Naive B cell (primary cell): Measurements from ENCODE around the gene ID2. TPM values are rescaled to one million over a fixed set of nuclear protein-coding genes. Genes with fewer than 3 reads are reported as not detected.
A peak's percentile ranks its signal among the peaks of the same experiment; 100 is the strongest.

Experiments
- ATAC-seq, 2 donors: fragments of 150-1000 bp; cut with Tn5 transposase; 2 replicates each; pipeline ENCODE4 v1.10.0; 2021; ENCODE audit warnings: low read depth in 2 of 2, mild to moderate bottlenecking in 2 of 2, moderate library complexity in 2 of 2
- DNase-seq: peaks from one replicate; pipeline ENCODE4 v3.0.0; 2022
- H3K27ac Mint-ChIP-seq, 6 donors: one replicate each; pipeline ENCODE4 v1.8.0; 2020 to 2022; ENCODE audit warnings: mild to moderate bottlenecking in 6 of 6, mixed read lengths in 6 of 6, moderate library complexity in 5 of 6, inconsistent platforms in 2 of 6
- H3K27me3 Mint-ChIP-seq, 3 donors: one replicate each; pipeline ENCODE4 v1.8.0; 2021 to 2022; ENCODE audit warnings: mixed read lengths in 3 of 3, mild to moderate bottlenecking in 1 of 3
- H3K36me3 Mint-ChIP-seq, 2 donors: one replicate each; pipeline ENCODE4 v1.8.0; 2020 to 2022; ENCODE audit warnings: mixed read lengths in 2 of 2, inconsistent platforms in 1 of 2, mild to moderate bottlenecking in 1 of 2
- H3K4me1 Mint-ChIP-seq, 3 donors: one replicate each; pipeline ENCODE4 v1.8.0; 2020 to 2022; ENCODE audit warnings: mixed read lengths in 3 of 3, inconsistent platforms in 1 of 3, mild to moderate bottlenecking in 1 of 3, moderate library complexity in 1 of 3
- H3K4me3 Mint-ChIP-seq, 8 donors: one replicate each; pipeline ENCODE4 v1.8.0; 2020 to 2022; ENCODE audit warnings: mild to moderate bottlenecking in 8 of 8, mixed read lengths in 8 of 8, moderate library complexity in 8 of 8, inconsistent platforms in 2 of 8
- H3K9me3 Mint-ChIP-seq, 7 donors: one replicate each; pipeline ENCODE4 v1.8.0; 2020 to 2022; ENCODE audit warnings: mixed read lengths in 7 of 7, mild to moderate bottlenecking in 5 of 7, inconsistent platforms in 2 of 7, moderate library complexity in 1 of 7
- polyA plus RNA-seq, 6 donors: library from polyadenylated mRNA; unstranded; fragments of 300-500 nt; fragmentation: Illumina TruSeq; gene quantifications; one replicate each; pipeline ENCODE4 v1.2.3, GENCODE V29; 2021; ENCODE audit warnings: low read depth in 6 of 6

The ID2 gene
- polyA plus RNA-seq, 6 donors from 2014 or later: 3.2 to 9.4 (median 4.0) TPM

- Mint-ChIP-seq H3K27ac (peak overlapping the region in 4 of 6 donors; percentile 37 to 75 (median 46)), H3K36me3 (peaks cover 9 to 20% of the 10 kb centered on the region in 2 donors), H3K4me3 (peak overlapping the region; percentile 71 to 89 (median 77)), H3K27me3 (peaks cover 71 to 90% (median 75%) of the 10 kb centered on the region in 3 donors), H3K9me3 (peaks cover 7 to 41% (median 25%) of the 10 kb centered on the region in 7 donors), H3K4me1 (peaks cover 37 to 53% (median 37%) of the 10 kb centered on the region in 3 donors)
- no peak for ATAC-seq
- DNase-seq: peak; percentile 11
Observed at GRCh38 chr2:8677646-8678592, 3.9 kb upstream of the ID2 start.

GRCh38 chr2:8678731-8679566 lies 2.9 kb upstream of the ID2 start:
- Mint-ChIP-seq H3K4me1 (peaks cover 41 to 61% (median 45%) of the 10 kb centered on the region in 3 donors), H3K27me3 (peaks cover 73 to 89% (median 78%) of the 10 kb centered on the region in 3 donors), H3K27ac (peak overlapping the region in 5 of 6 donors; percentile 9 to 75 (median 72)), H3K9me3 (peaks cover 7 to 31% (median 19%) of the 10 kb centered on the region in 7 donors), H3K4me3 (peak overlapping the region; percentile 72 to 89 (median 80)), H3K36me3 (peaks cover 5 to 15% of the 10 kb centered on the region in 2 donors)
- ATAC-seq (peak; percentile 41 to 63), DNase-seq (peak; percentile 65)

GRCh38 chr2:8679567-8679826 lies 2.4 kb upstream of the ID2 start:
- Mint-ChIP-seq H3K36me3 (peaks cover 0 to 11% of the 10 kb centered on the region in 2 donors), H3K27ac (peak overlapping the region in 4 of 6 donors; percentile 9 to 72 (median 62)), H3K9me3 (peaks cover 2 to 26% (median 14%) of the 10 kb centered on the region in 7 donors), H3K4me3 (peak overlapping the region in 7 of 8 donors; percentile 65 to 85 (median 72)), H3K27me3 (peaks cover 70 to 86% (median 76%) of the 10 kb centered on the region in 3 donors), H3K4me1 (peaks cover 42 to 63% (median 47%) of the 10 kb centered on the region in 3 donors)
- no peak for ATAC-seq
- no peak for DNase-seq

GRCh38 chr2:8679827-8680731 lies 1.8 kb upstream of the ID2 start:
- peaks cover 48 to 67% (median 51%) of the 10 kb centered on the region in 3 donors for H3K4me1 Mint-ChIP-seq
- peaks cover 0 to 20% (median 10%) of the 10 kb centered on the region in 7 donors for H3K9me3 Mint-ChIP-seq
- peaks cover 70 to 86% (median 77%) of the 10 kb centered on the region in 3 donors for H3K27me3 Mint-ChIP-seq

GRCh38 chr2:8680822-8681760 lies 765 bp upstream of the ID2 start:
- peak; percentile 39 for DNase-seq
- Mint-ChIP-seq H3K27me3 (peaks cover 62 to 76% (median 70%) of the 10 kb centered on the region in 3 donors), H3K4me1 (peaks cover 48 to 67% (median 51%) of the 10 kb centered on the region in 3 donors), H3K36me3 (peaks cover 0 to 8% of the 10 kb centered on the region in 2 donors), H3K9me3 (peaks cover 0 to 15% (median 5%) of the 10 kb centered on the region in 7 donors), H3K4me3 (peak overlapping the region; percentile 79 to 97 (median 88)), H3K27ac (peak overlapping the region in 3 of 6 donors; percentile 6 to 79 (median 44))
- peak in 1 of 2 donors; percentile 14 for ATAC-seq

More at GRCh38 chr2:8679827-8680731, 1.8 kb upstream of the ID2 start:
- DNase-seq (no peak), ATAC-seq (no peak)
- peaks cover 0 to 11% of the 10 kb centered on the region in 2 donors for H3K36me3 Mint-ChIP-seq
- peak overlapping the region in 1 of 6 donors; percentile 67 for H3K27ac Mint-ChIP-seq
- peak overlapping the region in 7 of 8 donors; percentile 40 to 85 (median 72) for H3K4me3 Mint-ChIP-seq

- ATAC-seq: no peak
Observed at GRCh38 chr2:8682719-8683667, 1.1 kb downstream of the ID2 start.

GRCh38 chr2:8684540-8684877 lies 2.7 kb downstream of the ID2 start:
- Mint-ChIP-seq H3K4me1 (peaks cover 32 to 39% (median 36%) of the 10 kb centered on the region in 3 donors), H3K9me3 (peaks cover 0 to 13% (median 5%) of the 10 kb centered on the region in 7 donors), H3K4me3 (peak overlapping the region; percentile 70 to 90 (median 79)), H3K27me3 (peaks cover 52 to 58% (median 55%) of the 10 kb centered on the region in 3 donors), H3K36me3 (peaks cover 0 to 6% of the 10 kb centered on the region in 2 donors), H3K27ac (peak overlapping the region in 3 of 6 donors; percentile 23 to 95 (median 63))
- ATAC-seq: no peak
- no peak for DNase-seq

More at GRCh38 chr2:8682719-8683667, 1.1 kb downstream of the ID2 start:
- Mint-ChIP-seq H3K4me3 (peak overlapping the region; percentile 79 to 97 (median 89)), H3K4me1 (peaks cover 43 to 53% (median 44%) of the 10 kb centered on the region in 3 donors), H3K27ac (peak overlapping the region in 5 of 6 donors; percentile 16 to 85 (median 44)), H3K36me3 (peaks cover 0 to 6% of the 10 kb centered on the region in 2 donors), H3K9me3 (peaks cover 0 to 15% (median 5%) of the 10 kb centered on the region in 7 donors), H3K27me3 (peaks cover 54 to 65% (median 55%) of the 10 kb centered on the region in 3 donors)
- DNase-seq: peak; percentile 9

GRCh38 chr2:8684878-8685696 lies 3.2 kb downstream of the ID2 start:
- H3K9me3 Mint-ChIP-seq: peaks cover 0 to 9% (median 5%) of the 10 kb centered on the region in 7 donors
- peaks cover 30 to 36% (median 31%) of the 10 kb centered on the region in 3 donors for H3K4me1 Mint-ChIP-seq
- H3K36me3 Mint-ChIP-seq: peaks cover 0 to 6% of the 10 kb centered on the region in 2 donors
- DNase-seq (peak; percentile 5), ATAC-seq (no peak)
- H3K27ac Mint-ChIP-seq: peak overlapping the region in 3 of 6 donors; percentile 23 to 95 (median 63)
- H3K4me3 Mint-ChIP-seq: peak overlapping the region; percentile 70 to 90 (median 79)
- peaks cover 46 to 54% (median 54%) of the 10 kb centered on the region in 3 donors for H3K27me3 Mint-ChIP-seq

- Mint-ChIP-seq H3K4me1 (peaks cover 30 to 35% (median 31%) of the 10 kb centered on the region in 3 donors), H3K27ac (no peak overlapping the region), H3K4me3 (peak overlapping the region in 6 of 8 donors; percentile 26 to 70 (median 52)), H3K9me3 (peaks cover 0 to 9% (median 5%) of the 10 kb centered on the region in 7 donors), H3K27me3 (peaks cover 44 to 56% (median 53%) of the 10 kb centered on the region in 3 donors), H3K36me3 (peaks cover 0 to 6% of the 10 kb centered on the region in 2 donors)
- DNase-seq: peak; percentile 72
- peak; percentile 29 to 40 for ATAC-seq
Observed at GRCh38 chr2:8685697-8686358, 4.0 kb downstream of the ID2 start.
